ENCODE measurements around the gene ALDH1B1.
A peak's percentile ranks its signal among the peaks of the same experiment; 100 is the strongest.

Gene ALDH1B1

DNA sequence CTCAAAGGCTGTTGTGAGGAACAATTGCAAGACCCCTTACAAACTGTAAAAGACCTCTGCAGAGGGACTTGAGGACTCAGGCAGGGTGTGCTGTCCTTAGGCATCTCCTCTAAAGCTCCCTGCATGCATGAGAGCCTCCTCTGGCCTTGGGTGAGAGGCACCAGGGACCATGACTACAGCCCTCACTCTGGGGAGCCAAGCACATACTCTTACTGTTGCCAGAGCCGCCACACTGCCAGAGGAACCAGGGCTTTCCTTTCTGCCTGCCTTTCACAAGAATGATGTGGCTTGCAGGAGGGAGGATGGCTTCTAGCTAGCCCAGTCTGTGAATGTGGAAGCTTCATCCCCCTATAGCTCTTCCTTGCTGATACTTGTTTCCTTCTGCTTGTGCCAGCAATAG, 25.9 kb downstream of the ALDH1B1 start:
- no peak for DNase-seq

DNA sequence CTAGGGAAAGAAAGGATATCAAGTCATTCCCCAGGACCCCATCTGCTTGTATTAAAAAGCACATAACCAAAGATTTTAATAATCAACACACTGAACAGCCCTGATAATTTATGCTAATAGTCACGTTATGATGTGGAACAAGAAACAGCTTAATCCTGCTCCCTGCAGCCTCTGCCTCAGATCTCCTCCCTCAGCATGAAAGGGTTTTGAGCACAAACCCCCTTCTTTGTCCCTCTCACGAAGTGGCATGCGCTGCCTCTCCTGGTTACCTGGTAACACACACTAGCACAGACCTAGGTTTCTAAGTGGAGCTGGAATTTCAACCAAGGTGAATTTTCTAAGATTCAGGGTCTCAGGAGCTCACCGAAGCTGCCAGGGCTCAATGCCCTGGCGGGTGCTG, 26.7 kb downstream of the ALDH1B1 start:
- DNase-seq: no peak

DNA sequence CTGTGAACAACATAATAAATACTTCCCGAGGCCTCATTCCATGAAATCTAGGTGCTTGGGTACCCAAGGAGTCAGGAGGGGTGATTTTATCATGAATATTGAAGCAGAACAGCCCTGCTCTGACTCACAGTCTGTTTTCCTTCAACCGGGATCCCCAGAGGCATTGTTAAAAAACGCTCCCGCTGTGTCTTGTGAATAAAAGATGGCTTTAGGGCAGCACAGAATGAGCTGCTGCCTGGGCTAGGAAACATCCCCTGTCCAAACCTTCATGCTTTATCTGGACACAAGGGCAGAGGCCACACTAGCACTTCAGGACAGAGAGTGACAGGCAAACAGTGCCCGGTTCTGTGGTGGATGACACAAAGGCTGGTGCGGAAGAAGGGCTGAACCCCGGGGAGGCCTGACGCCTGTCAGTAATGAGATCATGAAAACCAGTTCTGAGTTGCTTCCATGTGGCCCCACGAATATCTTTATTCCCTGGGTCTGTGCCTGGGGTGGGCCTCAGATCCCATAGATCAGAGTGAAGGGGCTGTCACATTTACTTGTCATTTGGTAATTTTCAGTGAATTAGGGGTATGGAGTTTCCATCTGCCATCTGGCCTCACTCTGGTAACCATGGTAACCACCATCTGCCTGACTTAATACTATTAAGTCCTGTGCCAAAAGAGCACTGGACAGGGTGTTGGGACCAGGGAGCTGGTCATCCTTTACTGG, 29.2 kb downstream of the ALDH1B1 start:
- no peak for DNase-seq

DNA sequence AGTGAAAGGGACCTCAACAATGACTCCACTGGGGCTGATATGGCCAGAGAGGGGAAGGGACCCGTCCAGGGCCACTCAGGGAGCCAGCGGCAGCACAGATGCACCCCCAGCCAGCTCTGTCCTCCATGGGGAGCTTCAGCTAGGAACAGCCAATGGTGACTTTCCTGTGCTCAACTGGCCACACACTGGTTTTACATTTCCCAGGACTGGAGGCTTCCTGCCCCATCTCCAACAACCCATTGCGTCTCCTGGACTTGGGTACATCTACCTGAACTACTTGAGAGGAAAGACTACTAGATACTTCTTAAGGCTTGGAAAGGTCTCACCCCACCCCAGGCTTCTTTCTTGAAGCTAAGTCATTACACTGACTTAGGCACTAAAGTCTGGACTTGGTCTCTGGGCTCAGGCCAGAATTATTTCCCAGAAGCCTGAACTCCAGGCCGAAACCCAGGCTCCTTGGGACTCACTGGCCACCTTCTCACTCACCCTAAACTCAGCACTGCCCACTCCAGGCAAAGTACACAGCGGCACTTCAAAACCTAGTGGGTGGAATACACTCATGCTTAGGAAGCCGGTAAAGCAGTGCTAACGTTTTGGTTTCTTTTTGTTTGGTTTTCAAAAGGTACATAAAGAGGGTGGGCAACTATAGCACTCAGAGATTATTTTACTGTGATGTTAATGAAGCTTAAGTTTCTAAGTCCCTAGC, 30.2 kb downstream of the ALDH1B1 start:
- no peak for DNase-seq

DNA sequence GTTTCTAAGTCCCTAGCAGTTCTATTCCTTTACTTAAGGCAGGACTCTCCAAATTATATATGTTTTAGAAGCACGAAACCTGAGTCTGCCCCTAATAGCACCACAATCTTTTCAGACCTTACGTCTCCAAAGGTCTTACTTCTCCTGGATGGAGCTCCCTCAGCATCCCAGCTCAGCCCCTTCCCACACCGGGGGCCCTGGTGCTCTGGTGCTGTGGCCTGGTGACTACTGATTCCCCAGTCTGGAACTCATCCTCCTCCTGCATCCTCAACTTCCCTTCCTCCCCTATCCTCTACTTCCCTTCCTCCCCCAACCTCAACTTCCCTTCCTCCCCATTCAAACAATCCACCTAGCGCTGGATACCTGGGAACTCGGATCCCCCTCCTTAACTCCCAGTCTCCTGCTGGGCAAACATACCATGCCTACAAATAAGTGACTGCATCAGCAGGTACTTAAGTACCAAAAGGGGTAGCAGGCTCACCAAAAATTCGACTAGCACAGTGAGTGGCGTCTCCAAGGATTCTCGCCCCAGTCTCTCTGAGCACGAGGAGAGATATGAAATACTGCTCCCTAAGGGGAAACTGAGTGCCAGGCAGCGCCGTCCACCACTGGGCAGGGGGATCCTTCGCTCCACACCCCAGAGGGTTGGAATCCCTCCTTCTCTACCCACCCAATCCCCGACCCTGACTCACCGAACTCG, 30.9 kb downstream of the ALDH1B1 start:
- no peak for DNase-seq

- DNase-seq: no peak
These were observed 31.7 kb downstream of the ALDH1B1 start, which contains the start of gene IGFBPL1 for GRCh38 chr9:38423973-38424843. IGFBPL1 (minus strand) TSS chr9:38424454; CDS start chr9:38424424, 30 bp downstream.

GRCh38 chr9:38424918-38425317, 32.4 kb downstream of the ALDH1B1 start:
- no peak for DNase-seq

- DNase-seq: no peak
These were observed 35.6 kb downstream of the ALDH1B1 start for GRCh38 chr9:38428062-38428461.

DNA sequence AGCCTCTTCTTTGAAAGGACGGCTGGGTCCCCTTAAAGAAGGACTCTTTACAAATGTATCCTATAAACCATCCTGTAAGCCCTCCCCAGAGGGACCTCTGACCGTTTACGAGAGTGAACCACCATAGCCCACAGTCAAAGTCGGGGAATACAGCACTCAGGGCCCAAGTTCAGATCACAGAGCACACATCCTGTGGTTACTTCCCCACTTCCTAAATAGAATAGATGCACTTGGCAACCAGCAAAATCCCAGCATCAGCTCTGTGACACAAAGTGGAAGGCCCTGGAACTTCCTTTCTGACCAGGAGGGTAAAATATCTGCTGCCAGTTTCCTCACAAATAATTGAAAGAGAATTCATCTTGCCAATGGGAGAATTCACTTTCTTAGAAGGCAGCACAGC, 38.6 kb downstream of the ALDH1B1 start:
- no peak for DNase-seq

DNA sequence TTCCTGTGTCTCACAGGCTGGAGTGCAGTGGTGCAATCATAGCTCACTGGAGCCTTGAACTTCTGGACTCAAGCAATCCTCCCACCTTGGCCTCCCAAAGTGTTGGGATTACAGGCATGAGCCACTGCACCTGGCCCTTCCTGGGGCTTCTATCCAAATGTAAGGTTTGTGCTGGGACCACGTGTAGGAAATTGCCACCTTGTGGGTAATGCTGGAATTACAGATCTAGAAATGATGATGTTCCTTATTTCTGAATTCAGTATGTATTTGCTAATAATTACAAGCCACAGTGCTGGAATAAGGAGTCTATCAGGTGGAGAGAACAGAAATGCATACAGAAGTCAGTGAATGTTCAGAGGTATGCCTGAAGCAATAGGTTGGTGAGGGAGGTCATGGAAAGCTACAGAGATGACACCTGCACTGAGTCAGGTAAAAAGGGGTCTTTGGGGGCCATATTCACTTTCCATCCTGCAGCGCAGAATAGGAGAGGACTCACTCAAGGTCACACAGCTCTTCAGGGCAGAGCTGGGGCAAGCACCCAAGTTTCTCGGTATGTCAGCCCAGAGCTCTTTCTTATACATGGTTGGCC, 40.5 kb downstream of the ALDH1B1 start:
- peak; percentile 19 for DNase-seq

GRCh38 chr9:38434365-38434764, 41.9 kb downstream of the ALDH1B1 start:
- no peak for DNase-seq

GRCh38 chr9:38434853-38435252, 42.4 kb downstream of the ALDH1B1 start:
- no peak for DNase-seq

GRCh38 chr9:38435521-38435920, 43.0 kb downstream of the ALDH1B1 start:
- no peak for DNase-seq

- DNase-seq: no peak
These were observed 44.2 kb downstream of the ALDH1B1 start for GRCh38 chr9:38436708-38437107.

DNA sequence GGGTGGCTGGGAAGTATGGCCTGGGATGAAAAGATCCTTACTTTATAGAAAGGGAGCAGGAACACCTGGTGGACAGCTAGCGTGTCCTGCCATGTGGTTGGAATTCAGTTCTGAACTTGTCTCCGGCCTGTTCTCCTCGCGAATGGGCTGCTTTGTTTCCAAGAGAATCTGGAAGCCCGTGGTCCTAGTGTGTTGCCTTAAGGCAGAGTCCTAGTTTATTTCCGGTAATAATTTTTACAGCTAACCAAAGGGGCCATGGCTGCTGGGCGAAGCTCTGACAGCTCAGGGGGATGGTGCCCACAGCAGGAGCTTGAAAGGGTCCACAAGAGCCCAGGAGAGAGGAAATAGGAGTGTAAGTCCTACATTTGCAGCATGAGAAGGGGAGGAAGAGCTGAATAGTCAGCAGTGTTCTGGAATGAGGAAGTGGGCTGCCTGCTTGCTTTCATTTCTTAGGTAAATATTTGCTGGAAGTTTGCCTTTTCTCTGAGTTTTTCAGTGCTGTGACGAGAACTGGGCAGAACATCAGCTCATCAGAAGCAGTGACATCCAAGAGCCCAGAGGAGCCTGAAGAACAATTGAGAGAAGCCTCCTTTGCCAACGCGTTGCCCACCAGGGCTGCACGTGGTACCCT, 44.8 kb downstream of the ALDH1B1 start:
- no peak for DNase-seq

DNA sequence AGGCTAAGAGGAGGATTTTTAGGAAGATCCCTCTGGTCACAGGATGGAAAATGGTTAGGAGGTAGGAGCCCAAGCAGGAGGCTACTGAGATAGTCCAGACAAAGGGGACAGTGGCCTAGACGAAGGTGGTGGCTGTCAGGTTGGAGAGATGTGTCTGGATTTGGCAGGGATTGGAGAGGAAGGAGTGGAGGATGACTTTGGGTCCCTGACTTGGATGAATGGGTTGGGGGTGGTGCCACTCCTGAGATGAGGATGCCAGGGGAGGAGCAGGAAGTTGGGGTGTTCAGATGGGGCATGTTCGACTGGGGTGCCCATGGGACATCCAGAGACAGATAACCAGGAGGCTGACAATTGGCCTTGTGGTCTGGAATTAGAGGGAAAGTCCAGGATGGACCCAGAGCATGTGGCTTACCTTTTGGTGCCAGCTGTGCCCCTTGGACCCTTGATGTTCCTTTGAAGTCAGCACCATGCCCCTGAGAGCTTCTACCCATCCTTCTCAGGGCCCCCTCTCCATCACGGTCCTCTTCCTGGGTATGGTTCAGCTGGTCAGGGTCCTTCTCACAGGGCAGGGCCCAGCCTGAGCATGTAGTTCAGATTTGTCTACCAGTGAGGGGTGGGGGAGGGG, 46.9 kb downstream of the ALDH1B1 start:
- no peak for DNase-seq

DNA sequence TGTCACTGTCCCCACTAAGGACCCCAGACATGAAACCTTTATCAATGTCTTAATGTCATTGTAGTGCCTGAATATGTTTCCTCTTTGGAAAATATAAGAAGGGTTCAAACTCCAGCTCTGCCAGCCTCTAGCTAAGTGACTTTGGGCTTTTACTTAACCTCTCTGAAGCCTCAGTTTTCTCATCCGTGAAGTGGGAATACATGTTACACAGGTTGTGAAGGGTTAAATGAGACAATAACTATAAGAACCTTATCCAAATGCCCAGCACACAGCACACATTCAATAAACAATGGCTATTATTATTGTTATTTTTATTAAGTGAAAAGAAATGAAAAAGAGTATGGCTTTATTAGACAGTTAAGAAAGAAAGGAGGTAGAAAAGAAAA, 47.4 kb downstream of the ALDH1B1 start:
- no peak for DNase-seq

- no peak for DNase-seq
These were observed 48.0 kb downstream of the ALDH1B1 start for GRCh38 chr9:38440516-38440915.

DNA sequence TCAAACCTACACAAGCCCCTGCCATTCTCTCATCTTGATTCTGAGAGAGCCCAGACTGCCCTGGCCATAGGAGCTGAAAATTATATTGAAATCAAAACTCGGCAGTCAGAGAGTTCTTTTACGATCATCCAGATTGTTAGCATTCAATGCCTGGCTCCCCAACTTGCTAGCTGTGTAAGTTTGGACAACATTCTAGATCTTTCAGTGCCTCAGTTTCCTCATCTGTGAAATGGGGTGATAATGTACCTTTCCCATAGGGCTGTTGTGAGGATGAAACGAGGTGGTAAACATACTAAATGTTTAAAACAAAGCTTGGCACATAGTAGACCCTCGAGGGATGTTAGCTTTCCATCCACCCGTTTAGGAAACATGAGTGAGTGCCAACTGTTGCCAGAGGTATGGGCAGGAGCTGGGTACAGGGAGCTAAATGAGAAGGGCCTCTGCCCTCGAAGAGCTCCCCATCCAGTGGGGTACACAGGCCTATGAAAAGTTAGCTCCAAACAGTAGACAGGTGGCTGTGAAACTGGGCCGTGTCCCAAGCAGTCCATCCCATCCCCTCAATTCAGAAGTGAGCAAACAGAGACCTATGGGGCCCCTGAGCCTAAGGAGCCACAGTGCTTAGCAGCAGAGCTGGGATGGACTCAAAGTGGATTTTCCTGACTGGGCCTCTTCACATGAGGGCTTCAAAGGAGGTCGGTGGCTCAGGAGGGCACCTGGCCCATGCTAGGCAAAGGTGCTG, 49.0 kb downstream of the ALDH1B1 start:
- DNase-seq: no peak

- DNase-seq: no peak
These were observed 50.1 kb downstream of the ALDH1B1 start for GRCh38 chr9:38442473-38443096.
